NCI-H1436 treated with DMSO at 0.1 percent for 48 hours (cell line): ENCODE measurements around the gene CHRD.

ENCODE experiments used
- DNase-seq: peaks from one replicate; lab custom pipeline; 2025; lab: John Stamatoyannopoulos, UW

Gene CHRD

GRCh38 chr3:184346480-184347190 is 33.2 kb upstream of the CHRD start:
- DNase-seq, result no peak

GRCh38 chr3:184347321-184348056 is 32.4 kb upstream of the CHRD start:
- no peak for DNase-seq

GRCh38 chr3:184348057-184348382 is 31.8 kb upstream of the CHRD start:
- DNase-seq, result no peak

- no peak for DNase-seq
Observed at GRCh38 chr3:184349563-184350470, 30.0 kb upstream of the CHRD start.

- DNase-seq, result no peak
Observed at GRCh38 chr3:184350618-184351017, 29.2 kb upstream of the CHRD start.

GRCh38 chr3:184351511-184352148 is 28.2 kb upstream of the CHRD start:
- DNase-seq, result no peak

- DNase-seq, result no peak
Observed at GRCh38 chr3:184352149-184352785, 27.6 kb upstream of the CHRD start.

GRCh38 chr3:184352897-184353545 is 26.8 kb upstream of the CHRD start:
- no peak for DNase-seq

- DNase-seq, result no peak
Observed at GRCh38 chr3:184353546-184353941, 26.3 kb upstream of the CHRD start.

GRCh38 chr3:184354121-184354728 is 25.6 kb upstream of the CHRD start:
- DNase-seq, result no peak

- no peak for DNase-seq
Observed at GRCh38 chr3:184354754-184355153, 25.1 kb upstream of the CHRD start.

- DNase-seq, result no peak
Observed at GRCh38 chr3:184355261-184356040, 24.4 kb upstream of the CHRD start.

GRCh38 chr3:184357248-184358123 is 22.4 kb upstream of the CHRD start:
- no peak for DNase-seq

GRCh38 chr3:184358124-184358767 is 21.6 kb upstream of the CHRD start:
- DNase-seq, result no peak

GRCh38 chr3:184358921-184359350 is 20.9 kb upstream of the CHRD start:
- DNase-seq, result no peak

GRCh38 chr3:184359610-184360009 is 20.2 kb upstream of the CHRD start:
- no peak for DNase-seq

- no peak for DNase-seq
Observed at GRCh38 chr3:184360070-184360928, 19.6 kb upstream of the CHRD start.
